GM10248 (cell line): Measurements from ENCODE around the gene LYPD3.
A peak's percentile ranks its signal among the peaks of the same experiment; 100 is the strongest.

Experiments used
- CTCF ChIA-PET: fragments of 300-600 bp; sonication (Branson Sonifier 250); formaldehyde crosslinking; extraction: SDS; loops from one replicate; lab custom pipeline; 2021; ENCODE audit warnings: antibody characterized with exemption; lab: Yijun Ruan, JAX
- POLR2A ChIA-PET: fragments of 350-650 bp; sonication (Branson Sonifier 250); formaldehyde crosslinking; extraction: SDS; loops from one replicate; lab custom pipeline; 2020; ENCODE audit warnings: antibody characterized with exemption; lab: Yijun Ruan, JAX
- DNase-seq: peaks from one replicate; pipeline ENCODE4 v3.0.0; 2012; ENCODE audit errors: extremely low spot score
- CTCF ChIP-seq: IDR thresholded peaks from 2 replicates; pipeline ENCODE4 v1.5.1; 2012; ENCODE audit warnings: mild to moderate bottlenecking, low read depth; ENCODE audit errors: extremely low read depth, missing control alignments, control extremely low read depth

The LYPD3 gene

GRCh38 chr19:43425567-43426392 lies 39.6 kb downstream of the LYPD3 start:
- DNase-seq: no peak
- peak; percentile 45 for TF ChIP-seq CTCF
- CTCF ChIA-PET: interaction anchor here (0.7 to 1.5 kb wide), 5 partner anchors 13 to 78 kb away, joined by 3 to 4 read pairs (median 4); no protein-coding TSS in a partner anchor
- POLR2A ChIA-PET: no interaction called here

- no peak for TF ChIP-seq CTCF
- ChIA-PET POLR2A (no interaction called here), CTCF (interaction anchor here (2.4 kb wide), 2 partner anchors 9 to 23 kb away, joined by 5 to 9 read pairs; no protein-coding TSS in a partner anchor)
- no peak for DNase-seq
Observed at GRCh38 chr19:43423779-43424178, 41.6 kb downstream of the LYPD3 start.

- POLR2A ChIA-PET: no interaction called here
- TF ChIP-seq CTCF: no peak
- CTCF ChIA-PET: interaction anchor here (2.4 kb wide), 2 partner anchors 10 to 25 kb away, joined by 5 to 9 read pairs; no protein-coding TSS in a partner anchor
- DNase-seq: no peak
Observed at GRCh38 chr19:43422689-43423066, 42.7 kb downstream of the LYPD3 start.

GRCh38 chr19:43422000-43422688 lies 43.3 kb downstream of the LYPD3 start:
- TF ChIP-seq CTCF: no peak
- DNase-seq: no peak
- POLR2A ChIA-PET: no interaction called here
- CTCF ChIA-PET: interaction anchor here (2.4 kb wide), 2 partner anchors 10 to 25 kb away, joined by 5 to 9 read pairs; no protein-coding TSS in a partner anchor

GRCh38 chr19:43420954-43421353 lies 44.5 kb downstream of the LYPD3 start:
- CTCF ChIA-PET: interaction anchor here (1.0 to 1.2 kb wide), 2 partner anchors 14 to 26 kb away, joined by 3 to 4 read pairs; no protein-coding TSS in a partner anchor
- TF ChIP-seq CTCF: no peak
- DNase-seq: no peak
- POLR2A ChIA-PET: no interaction called here

- POLR2A ChIA-PET: no interaction called here
- TF ChIP-seq CTCF: no peak
- CTCF ChIA-PET: interaction anchor here (1.0 to 3.8 kb wide), 2 partner anchors 16 to 29 kb away, joined by 3 to 26 read pairs; no protein-coding TSS in a partner anchor
- DNase-seq: no peak
Observed at GRCh38 chr19:43416951-43417623, 48.3 kb downstream of the LYPD3 start.
